Activated CD8-positive, alpha-beta memory T cell treated with anti-CD3 and anti-CD28 coated beads for 48 hours (primary cell): ENCODE data around the gene ARRDC2.
"Not testable (repeated sequence)": the region's sequence is repeated elsewhere in the genome, so short reads cannot be mapped to it uniquely, and the experiment has no call there.

Source experiments
- DNase-seq, 3 experiments: peaks; one replicate each; pipeline ENCODE4 v3.0.0-alpha.2; 2020; ENCODE audit warnings: low read depth in 2 of 3, low spot score in 2 of 3

The ARRDC2 gene

DNA sequence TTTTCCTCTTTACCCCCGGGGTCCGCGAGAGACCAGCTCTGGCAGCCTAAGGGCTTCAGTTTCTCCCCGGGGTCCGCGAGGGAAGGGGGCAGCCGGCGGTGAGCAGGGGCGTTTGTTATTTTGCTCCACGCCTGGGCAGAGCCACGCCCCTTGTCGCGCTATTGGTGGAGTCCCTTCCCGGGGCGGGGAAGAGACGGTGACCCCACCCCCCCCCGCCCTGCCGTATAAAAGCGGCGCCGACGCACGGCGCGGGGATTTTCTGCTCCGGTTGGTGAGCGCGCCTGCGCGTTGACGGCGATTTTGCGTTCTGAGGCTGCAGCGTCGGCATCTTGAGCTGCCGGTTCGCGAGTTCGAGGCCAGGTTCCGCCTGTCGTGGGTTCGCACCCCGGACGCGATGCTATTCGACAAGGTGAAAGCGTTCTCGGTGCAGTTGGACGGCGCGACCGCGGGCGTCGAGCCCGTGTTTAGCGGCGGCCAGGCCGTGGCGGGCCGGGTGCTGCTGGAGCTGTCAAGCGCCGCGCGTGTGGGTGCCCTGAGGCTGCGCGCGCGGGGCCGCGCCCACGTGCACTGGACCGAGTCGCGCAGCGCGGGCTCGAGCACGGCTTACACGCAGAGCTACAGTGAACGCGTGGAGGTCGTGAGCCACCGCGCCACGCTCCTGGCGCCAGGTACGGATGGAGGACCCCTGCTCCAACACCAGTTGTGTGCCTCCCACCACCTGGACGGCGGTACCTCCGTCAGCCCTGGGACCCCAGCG is at the start of gene ARRDC2:
TSS of gene ARRDC2 (plus strand) at position 254 of the 757 bp plus-strand sequence. CDS start at position 395, 141 bp downstream.
- peak; percentile 67 to 77 (median 72) for DNase-seq

- no peak for DNase-seq
These were observed 43.9 kb upstream of the ARRDC2 start for GRCh38 chr19:17963936-17964691.

DNA sequence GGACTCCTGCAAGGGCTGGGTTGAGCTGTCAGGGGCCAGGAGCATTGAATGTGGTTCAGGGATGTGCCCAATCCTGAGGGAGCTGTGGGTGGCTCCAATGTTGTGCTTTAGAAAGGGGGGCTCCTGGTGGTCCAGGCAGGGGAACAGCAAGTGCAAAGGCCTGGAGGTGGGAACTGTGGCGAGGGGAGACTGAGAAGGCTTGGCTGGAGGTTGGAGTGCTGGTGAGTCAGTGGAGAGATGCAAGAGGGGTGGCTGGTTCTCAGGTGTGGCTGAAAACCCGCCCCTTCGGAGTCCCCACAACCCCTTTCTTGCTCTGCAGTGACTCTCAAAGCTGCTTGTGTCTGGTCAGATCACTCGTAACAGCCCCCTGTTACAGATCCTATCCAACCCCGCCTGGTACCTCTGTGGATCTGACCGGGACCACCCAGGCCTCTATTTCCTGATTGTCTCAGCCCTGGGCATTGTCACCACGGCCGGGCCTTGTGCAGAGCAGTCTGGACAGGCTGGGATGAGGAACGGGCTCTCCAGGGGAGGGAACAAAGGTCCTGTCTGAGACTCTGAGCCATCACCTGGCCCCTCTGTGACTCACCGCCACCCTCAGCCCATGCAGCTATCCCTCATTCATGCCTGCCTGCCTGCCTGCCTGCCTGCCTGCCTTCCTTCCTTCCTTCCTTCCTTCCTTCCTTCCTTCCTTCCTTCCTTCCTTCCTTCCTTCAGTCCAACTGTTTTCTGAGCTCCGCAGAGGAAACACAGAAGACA is 42.4 kb upstream of the ARRDC2 start:
- DNase-seq: no peak

DNA sequence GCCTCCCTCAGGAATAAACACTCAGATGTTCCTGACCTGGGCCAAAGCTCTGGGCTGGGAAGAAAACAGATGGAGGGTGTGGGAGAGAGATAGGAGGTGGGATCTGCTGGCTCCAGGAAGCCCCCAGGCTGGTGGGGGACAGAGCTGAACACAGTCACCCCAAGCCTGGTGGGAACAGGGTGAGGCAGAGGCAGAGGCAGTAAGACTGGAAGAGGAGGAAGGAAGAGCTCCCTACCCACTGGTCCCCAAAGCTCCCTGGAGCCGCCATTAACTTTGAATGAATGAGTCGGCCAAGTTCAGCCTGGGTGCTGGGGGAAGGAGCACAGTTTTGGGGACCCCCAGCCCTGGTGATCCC is 41.9 kb upstream of the ARRDC2 start:
- no peak for DNase-seq

GRCh38 chr19:17966550-17967256 is 41.3 kb upstream of the ARRDC2 start, which contains the start of gene KCNN1:
Gene KCNN1, plus strand, starts transcription at chr19:17967107. Its CDS starts 6,782 bp downstream, at chr19:17973889.
- DNase-seq: no peak

- no peak for DNase-seq
These were observed 40.5 kb upstream of the ARRDC2 start for GRCh38 chr19:17967257-17968051.

GRCh38 chr19:17968362-17968761 is 39.6 kb upstream of the ARRDC2 start:
- DNase-seq: no peak

GRCh38 chr19:17969096-17969792 is 38.7 kb upstream of the ARRDC2 start:
- no peak for DNase-seq

GRCh38 chr19:17972230-17972629 is 35.7 kb upstream of the ARRDC2 start:
- no peak for DNase-seq

DNA sequence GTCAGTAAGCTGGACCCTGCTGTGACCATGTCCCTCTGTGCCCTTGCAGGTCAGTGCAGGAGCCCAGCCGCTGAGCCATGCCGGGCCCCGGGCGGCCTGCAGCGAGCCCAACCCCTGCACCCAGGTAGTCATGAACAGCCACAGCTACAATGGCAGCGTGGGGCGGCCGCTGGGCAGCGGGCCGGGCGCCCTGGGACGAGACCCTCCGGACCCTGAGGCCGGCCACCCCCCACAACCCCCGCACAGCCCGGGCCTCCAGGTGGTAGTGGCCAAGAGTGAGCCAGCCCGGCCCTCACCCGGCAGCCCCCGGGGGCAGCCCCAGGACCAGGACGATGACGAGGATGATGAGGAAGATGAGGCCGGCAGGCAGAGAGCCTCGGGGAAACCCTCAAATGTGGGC is 34.2 kb upstream of the ARRDC2 start:
- no peak for DNase-seq

DNA sequence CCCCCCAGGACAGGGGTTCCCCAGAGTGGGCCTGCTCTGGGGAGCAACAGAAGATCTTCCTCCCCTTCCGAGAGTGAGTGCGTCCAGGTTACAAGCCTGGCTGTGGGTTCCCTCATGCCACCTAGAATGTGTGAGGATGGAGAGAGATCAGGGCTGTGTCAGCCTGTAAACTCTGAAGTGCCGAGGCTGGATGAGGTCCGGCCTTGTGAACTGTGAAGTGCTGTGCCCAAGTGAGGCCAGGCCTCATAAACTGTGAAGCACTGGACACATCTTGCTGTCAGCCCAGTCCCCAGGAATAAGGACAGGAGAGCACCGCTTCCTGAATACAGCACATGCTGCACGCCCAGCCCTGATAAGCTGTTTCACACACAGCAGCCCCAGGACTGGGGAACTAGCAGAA is 33.4 kb upstream of the ARRDC2 start:
- no peak for DNase-seq

DNA sequence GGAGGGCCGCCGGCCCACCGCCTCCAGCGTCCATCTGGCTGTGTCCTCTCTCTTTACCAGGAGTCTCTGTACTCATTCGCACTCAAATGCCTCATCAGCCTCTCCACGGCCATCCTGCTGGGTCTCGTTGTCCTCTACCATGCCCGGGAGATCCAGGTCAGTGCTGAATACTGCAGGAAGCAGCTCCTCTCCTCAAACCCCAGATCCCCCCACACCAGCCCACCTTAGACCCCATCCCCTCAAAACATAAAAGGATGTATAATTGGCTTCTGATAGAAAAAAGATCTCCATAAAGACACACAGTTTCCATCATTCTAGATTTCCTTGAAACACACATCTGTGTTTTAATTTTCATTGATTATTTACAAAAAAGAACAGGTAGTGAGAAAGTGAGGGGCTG is 32.9 kb upstream of the ARRDC2 start:
- DNase-seq: no peak

GRCh38 chr19:17977021-17977420 is 30.9 kb upstream of the ARRDC2 start:
- DNase-seq: no peak

DNA sequence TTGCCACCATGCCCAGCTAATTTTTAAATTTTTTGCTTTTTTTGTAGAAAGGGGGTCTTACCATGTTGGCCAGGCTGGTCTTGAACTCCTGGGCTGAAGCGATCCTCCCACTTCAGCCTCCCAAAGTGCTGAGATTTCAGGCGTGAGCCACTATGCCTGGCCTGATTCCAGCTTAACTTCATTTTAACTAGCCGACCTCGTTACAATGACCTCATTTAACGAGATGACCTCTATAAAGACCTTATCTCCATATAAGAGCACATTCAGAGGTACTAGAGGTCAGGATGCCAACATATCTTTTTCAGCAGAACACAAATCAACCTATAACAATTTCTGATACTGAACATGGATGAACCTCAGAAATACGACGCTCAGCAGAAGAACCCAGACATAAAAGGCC is 30.5 kb upstream of the ARRDC2 start:
- no peak for DNase-seq

DNA sequence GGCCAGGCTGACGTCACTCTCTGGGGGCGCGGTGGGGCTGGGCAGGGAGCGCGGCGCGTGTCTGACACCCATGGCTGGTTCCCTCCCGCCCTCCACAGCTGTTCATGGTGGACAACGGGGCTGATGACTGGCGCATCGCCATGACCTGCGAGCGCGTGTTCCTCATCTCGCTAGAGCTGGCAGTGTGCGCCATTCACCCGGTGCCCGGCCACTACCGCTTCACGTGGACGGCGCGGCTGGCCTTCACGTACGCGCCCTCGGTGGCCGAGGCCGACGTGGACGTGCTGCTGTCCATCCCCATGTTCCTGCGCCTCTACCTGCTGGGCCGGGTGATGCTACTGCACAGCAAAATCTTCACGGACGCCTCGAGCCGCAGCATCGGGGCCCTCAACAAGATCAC is 26.4 kb upstream of the ARRDC2 start:
- DNase-seq: no peak

DNA sequence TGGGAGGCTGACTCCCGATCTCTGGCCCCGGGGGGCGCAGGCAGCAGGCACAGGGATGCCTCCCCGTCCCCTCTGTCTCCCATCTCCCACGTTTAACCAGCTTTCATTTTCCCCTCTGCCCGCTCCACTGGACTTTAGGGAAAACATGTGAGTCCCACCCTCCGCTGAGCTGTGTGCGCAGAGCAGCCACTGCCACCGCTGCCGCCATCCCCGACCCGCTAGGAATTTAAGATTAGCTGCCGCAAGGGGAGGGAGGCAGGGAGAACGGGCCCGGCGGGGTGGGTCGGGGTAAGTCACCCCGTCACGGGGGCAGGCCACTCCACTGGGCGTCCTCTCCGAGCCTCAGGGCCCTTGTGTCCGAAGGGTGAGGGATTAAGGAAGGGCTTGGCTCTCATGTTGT is 25.5 kb upstream of the ARRDC2 start:
- DNase-seq: no peak

DNA sequence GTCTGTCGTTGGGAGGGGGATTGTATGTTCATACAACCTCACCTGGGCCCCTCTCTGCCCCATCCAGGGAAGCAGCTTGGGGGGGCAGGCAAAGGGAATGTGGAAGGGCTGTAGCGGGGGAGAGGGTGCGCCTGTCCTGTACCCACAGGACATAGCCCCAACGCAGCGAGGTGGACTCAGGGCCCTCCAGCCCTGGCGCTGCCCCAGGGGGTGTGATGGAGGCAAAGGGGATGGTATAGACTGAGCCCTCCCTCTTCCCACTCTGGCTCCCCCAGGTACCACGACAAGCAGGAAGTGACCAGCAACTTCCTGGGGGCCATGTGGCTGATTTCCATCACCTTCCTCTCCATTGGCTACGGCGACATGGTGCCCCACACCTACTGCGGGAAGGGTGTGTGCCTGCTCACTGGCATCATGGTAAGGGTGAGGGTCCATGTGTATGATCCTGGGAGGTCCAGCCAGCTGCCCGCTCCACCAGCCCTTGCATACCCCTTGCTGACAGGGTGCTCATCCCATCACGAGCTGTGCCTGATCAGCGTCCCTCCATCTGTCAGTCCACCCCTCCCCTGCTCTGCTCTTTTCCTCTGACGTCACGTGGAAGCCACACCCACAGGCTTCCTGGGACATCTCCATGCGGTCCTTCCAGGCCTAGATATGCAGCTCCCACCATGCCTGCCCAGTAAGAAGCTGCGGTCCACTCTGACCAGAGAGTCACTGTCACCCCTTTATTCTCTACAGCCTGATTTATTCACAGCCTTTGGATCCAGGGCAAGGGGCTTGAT is 22.7 kb upstream of the ARRDC2 start:
- DNase-seq: no peak

GRCh38 chr19:17986569-17986968 is 21.4 kb upstream of the ARRDC2 start:
- not testable (repeated sequence) for DNase-seq

- no peak for DNase-seq
These were observed 19.8 kb upstream of the ARRDC2 start for GRCh38 chr19:17988161-17988560.
